ENCODE data around the gene NXF1. TPM values are rescaled to one million over a fixed set of nuclear protein-coding genes. Genes with fewer than 3 reads are reported as not detected.

NXF1 gene
- total and polyA plus RNA-seq, 2 of the 13 experiments (the other 11 are each of a cell fraction or from before 2014, with no cell fraction given), result 30.4 to 30.9 TPM

- peak; percentile 68 for TF ChIP-seq RXRB (CRISPR knock-in tag; IDR thresholded peaks at IDR 0.05; ENCODE audit: borderline replicate concordance)
- peak; percentile 79 for TF ChIP-seq ELF3 (CRISPR knock-in tag; IDR thresholded peaks at IDR 0.05)
- no peak for TF ChIP-seq NFE2L2 (IDR thresholded peaks at IDR 0.05; ENCODE audit: low read length)
- peak; percentile 9; the same call in 1 of the 2 replicates for TF ChIP-seq ZNF460 (CRISPR knock-in tag; IDR thresholded peaks at IDR 0.05; ENCODE audit: borderline replicate concordance)
- TF ChIP-seq ZNF350 (CRISPR knock-in tag; IDR thresholded peaks at IDR 0.05; ENCODE audit: borderline replicate concordance, low read depth), result peak; percentile 80
- TF ChIP-seq, protein P1, sequence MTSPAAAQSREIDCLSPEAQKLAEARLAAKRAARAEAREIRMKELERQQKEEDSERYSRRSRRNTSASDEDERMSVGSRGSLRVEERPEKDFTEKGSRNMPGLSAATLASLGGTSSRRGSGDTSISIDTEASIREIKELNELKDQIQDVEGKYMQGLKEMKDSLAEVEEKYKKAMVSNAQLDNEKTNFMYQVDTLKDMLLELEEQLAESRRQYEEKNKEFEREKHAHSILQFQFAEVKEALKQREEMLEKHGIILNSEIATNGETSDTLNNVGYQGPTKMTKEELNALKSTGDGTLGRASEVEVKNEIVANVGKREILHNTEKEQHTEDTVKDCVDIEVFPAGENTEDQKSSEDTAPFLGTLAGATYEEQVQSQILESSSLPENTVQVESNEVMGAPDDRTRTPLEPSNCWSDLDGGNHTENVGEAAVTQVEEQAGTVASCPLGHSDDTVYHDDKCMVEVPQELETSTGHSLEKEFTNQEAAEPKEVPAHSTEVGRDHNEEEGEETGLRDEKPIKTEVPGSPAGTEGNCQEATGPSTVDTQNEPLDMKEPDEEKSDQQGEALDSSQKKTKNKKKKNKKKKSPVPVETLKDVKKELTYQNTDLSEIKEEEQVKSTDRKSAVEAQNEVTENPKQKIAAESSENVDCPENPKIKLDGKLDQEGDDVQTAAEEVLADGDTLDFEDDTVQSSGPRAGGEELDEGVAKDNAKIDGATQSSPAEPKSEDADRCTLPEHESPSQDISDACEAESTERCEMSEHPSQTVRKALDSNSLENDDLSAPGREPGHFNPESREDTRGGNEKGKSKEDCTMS (CRISPR knock-in tag; conservative IDR thresholded peaks at IDR 0.05), result peak; percentile 24; the same call in 1 of the 2 replicates
- TF ChIP-seq ZNF737 (CRISPR knock-in tag; IDR thresholded peaks at IDR 0.05; ENCODE audit: borderline replicate concordance), result no peak
- TF ChIP-seq ELF1 (CRISPR knock-in tag; IDR thresholded peaks at IDR 0.05), result peak; percentile 51
- no peak for TF ChIP-seq TOE1 (CRISPR knock-in tag; IDR thresholded peaks at IDR 0.05)
- TF ChIP-seq ZNF441 (CRISPR knock-in tag; IDR thresholded peaks at IDR 0.05; ENCODE audit: borderline replicate concordance), result peak; percentile 58; the same call in 1 of the 2 replicates
- no peak for TF ChIP-seq ZNF432 (CRISPR knock-in tag; IDR thresholded peaks at IDR 0.05; ENCODE audit: borderline replicate concordance)
- no peak for TF ChIP-seq HNRNPH1 (optimal IDR thresholded peaks at IDR 0.05; ENCODE audit: low read depth, low read length)
- TF ChIP-seq ZNF644 (CRISPR knock-in tag; IDR thresholded peaks at IDR 0.05; ENCODE audit: low read depth), result no peak
- TF ChIP-seq PHF5A (CRISPR knock-in tag; IDR thresholded peaks at IDR 0.05; ENCODE audit: low read depth, unreplicated experiment), result peak; percentile 96
- TF ChIP-seq NR0B2 (CRISPR knock-in tag; IDR thresholded peaks at IDR 0.05), result peak; percentile 88; the same call in 1 of the 2 replicates
- peak; percentile 82; the same call in 1 of the 2 replicates for TF ChIP-seq ZFP36L1 (CRISPR knock-in tag; IDR thresholded peaks at IDR 0.05)
- peak; percentile 83; the same call in 1 of the 2 replicates for TF ChIP-seq FOXC1 (CRISPR knock-in tag; IDR thresholded peaks at IDR 0.05; ENCODE audit: borderline replicate concordance)
- no peak for TF ChIP-seq RFX1 (IDR thresholded peaks at IDR 0.05)
- peak; percentile 63; the same call in 1 of the 2 replicates for TF ChIP-seq GTF3A (CRISPR knock-in tag; conservative IDR thresholded peaks at IDR 0.05)
- TF ChIP-seq, protein P2, sequence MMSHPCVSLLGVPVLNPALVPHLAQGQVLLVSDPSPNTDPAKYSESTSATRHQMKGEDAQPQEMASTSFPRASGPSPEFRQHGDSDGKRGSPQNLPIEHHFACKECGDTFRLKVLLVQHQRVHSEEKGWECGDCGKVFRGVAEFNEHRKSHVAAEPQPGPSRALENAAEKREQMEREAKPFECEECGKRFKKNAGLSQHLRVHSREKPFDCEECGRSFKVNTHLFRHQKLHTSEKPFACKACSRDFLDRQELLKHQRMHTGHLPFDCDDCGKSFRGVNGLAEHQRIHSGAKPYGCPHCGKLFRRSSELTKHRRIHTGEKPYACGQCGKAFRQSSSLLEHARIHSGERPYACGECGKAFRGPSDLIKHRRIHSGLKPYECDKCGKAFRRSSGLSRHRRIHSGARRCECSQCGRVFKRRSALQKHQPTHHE (CRISPR knock-in tag; IDR thresholded peaks at IDR 0.05; ENCODE audit: borderline replicate concordance), result peak; percentile 74; the same call in 1 of the 2 replicates
- no peak for TF ChIP-seq ZFP1 (CRISPR knock-in tag; IDR thresholded peaks at IDR 0.05)
- TF ChIP-seq RCOR2 (CRISPR knock-in tag; IDR thresholded peaks at IDR 0.05), result no peak
- TF ChIP-seq PAF1 (CRISPR knock-in tag; IDR thresholded peaks at IDR 0.05), result peak; percentile 86; the same call in 1 of the 2 replicates
- TF ChIP-seq ZNF788 (CRISPR knock-in tag; IDR thresholded peaks at IDR 0.05; ENCODE audit: borderline replicate concordance), result peak; percentile 93
- TF ChIP-seq ATF3 (CRISPR knock-in tag; IDR thresholded peaks at IDR 0.05), result 0 out of 2 replicates have a peak, but pooled peaks have one; percentile 13
- TF ChIP-seq ZNF329 (CRISPR knock-in tag; IDR thresholded peaks at IDR 0.05; ENCODE audit: low read depth), result peak; percentile 74; the same call in 1 of the 2 replicates
- peak; percentile 88 for TF ChIP-seq ZZZ3 (CRISPR knock-in tag; IDR thresholded peaks at IDR 0.05; ENCODE audit: borderline replicate concordance)
Measured at GRCh38 chr11:62805076-62805892, at the start of gene NXF1 (continued).
